ENCODE measurements around the gene HID1. TPM values are rescaled to one million over a fixed set of nuclear protein-coding genes. Genes with fewer than 3 reads are reported as not detected.
A peak's percentile ranks its signal among the peaks of the same experiment; 100 is the strongest.
"Not testable (repeated sequence)": the region's sequence is repeated elsewhere in the genome, so short reads cannot be mapped to it uniquely, and the experiment has no call there.

HID1 gene
- total RNA-seq, 2 experiments from 2014 or later = 2.3 to 2.6 TPM

- Mint-ChIP-seq H3K4me1 (ENCODE audit: low read depth) (no peaks in the 10 kb centered on the region), H3K4me3 (no peak overlapping the region), H3K36me3 (no peaks in the 10 kb centered on the region), H3K9me3 (no peaks in the 10 kb centered on the region), H3K27ac (no peak overlapping the region), H3K27me3 (peaks cover 23% of the 10 kb centered on the region)
- ChIA-PET CTCF (no interaction called here), POLR2A (no interaction called here)
- intact Hi-C loops (cut with micrococcal nuclease) = no loop called here
- no peak for DNase-seq
Measured at GRCh38 chr17:74917430-74917829, 55.1 kb downstream of the HID1 start.

- Mint-ChIP-seq H3K36me3 (no peaks in the 10 kb centered on the region), H3K9me3 (no peaks in the 10 kb centered on the region), H3K4me1 (ENCODE audit: low read depth) (no peaks in the 10 kb centered on the region), H3K4me3 (no peak overlapping the region), H3K27me3 (peaks cover 19% of the 10 kb centered on the region), H3K27ac (no peak overlapping the region)
- no peak for DNase-seq
- intact Hi-C loops (cut with micrococcal nuclease) = no loop called here
- POLR2A ChIA-PET = no interaction called here
- CTCF ChIA-PET = no interaction called here
Measured at GRCh38 chr17:74916851-74917199, 55.7 kb downstream of the HID1 start.

- POLR2A ChIA-PET = no interaction called here
- Mint-ChIP-seq H3K4me1 (ENCODE audit: low read depth) (no peaks in the 10 kb centered on the region), H3K27me3 (peaks cover 17% of the 10 kb centered on the region), H3K9me3 (no peaks in the 10 kb centered on the region), H3K36me3 (no peaks in the 10 kb centered on the region), H3K4me3 (no peak overlapping the region), H3K27ac (no peak overlapping the region)
- CTCF ChIA-PET = no interaction called here
- no peak for DNase-seq
- intact Hi-C loops (cut with micrococcal nuclease) = no loop called here
Measured at GRCh38 chr17:74916136-74916850, 56.3 kb downstream of the HID1 start.

- POLR2A ChIA-PET; intact Hi-C loops (cut with micrococcal nuclease); H3K27me3 Mint-ChIP-seq; H3K4me3 Mint-ChIP-seq; H3K4me1 Mint-ChIP-seq (ENCODE audit: low read depth); CTCF ChIA-PET; H3K27ac Mint-ChIP-seq; DNase-seq; H3K9me3 Mint-ChIP-seq; H3K36me3 Mint-ChIP-seq: not testable (repeated sequence)
Measured at GRCh38 chr17:74911423-74911822, 61.1 kb downstream of the HID1 start.

GRCh38 chr17:74909097-74909496 lies 63.5 kb downstream of the HID1 start:
- H3K4me1 Mint-ChIP-seq (ENCODE audit: low read depth); POLR2A ChIA-PET; H3K27me3 Mint-ChIP-seq; H3K27ac Mint-ChIP-seq; CTCF ChIA-PET; H3K4me3 Mint-ChIP-seq; H3K36me3 Mint-ChIP-seq; intact Hi-C loops (cut with micrococcal nuclease); H3K9me3 Mint-ChIP-seq; DNase-seq: not testable (repeated sequence)

- ChIA-PET CTCF (interaction anchor here (1.0 kb wide), 1 partner anchor 51 kb away, joined by 3 read pairs; no protein-coding TSS in a partner anchor), POLR2A (no interaction called here)
- DNase-seq = no peak
- Mint-ChIP-seq H3K36me3 (no peaks in the 10 kb centered on the region), H3K9me3 (no peaks in the 10 kb centered on the region), H3K27ac (no peak overlapping the region), H3K4me1 (ENCODE audit: low read depth) (peaks cover 3% of the 10 kb centered on the region), H3K27me3 (peaks cover 1% of the 10 kb centered on the region), H3K4me3 (no peak overlapping the region)
- intact Hi-C loops (cut with micrococcal nuclease) = no loop called here
Measured at GRCh38 chr17:74907012-74907411, 65.5 kb downstream of the HID1 start.

- DNase-seq; H3K4me3 Mint-ChIP-seq; H3K4me1 Mint-ChIP-seq (ENCODE audit: low read depth); H3K36me3 Mint-ChIP-seq; intact Hi-C loops (cut with micrococcal nuclease); H3K27ac Mint-ChIP-seq; H3K27me3 Mint-ChIP-seq; H3K9me3 Mint-ChIP-seq; POLR2A ChIA-PET: not testable (repeated sequence)
- CTCF ChIA-PET = interaction anchor here (1.0 kb wide), 1 partner anchor 52 kb away, joined by 3 read pairs; no protein-coding TSS in a partner anchor
Measured at GRCh38 chr17:74906214-74906793, 66.3 kb downstream of the HID1 start.

GRCh38 chr17:74904687-74905409 lies 67.7 kb downstream of the HID1 start:
- H3K9me3 Mint-ChIP-seq = no peaks in the 10 kb centered on the region
- peak overlapping the region; percentile 28 for H3K27ac Mint-ChIP-seq
- ChIA-PET POLR2A (no interaction called here), CTCF (no interaction called here)
- no peak overlapping the region for H3K4me3 Mint-ChIP-seq
- H3K4me1 Mint-ChIP-seq (ENCODE audit: low read depth) = peaks cover 3% of the 10 kb centered on the region
- peak; percentile 32 for DNase-seq
- no peaks in the 10 kb centered on the region for H3K36me3 Mint-ChIP-seq
- peaks cover 5% of the 10 kb centered on the region for H3K27me3 Mint-ChIP-seq
- intact Hi-C loops (cut with micrococcal nuclease) = no loop called here

GRCh38 chr17:74903671-74904070 lies 68.9 kb downstream of the HID1 start:
- Mint-ChIP-seq H3K36me3 (no peaks in the 10 kb centered on the region), H3K4me1 (ENCODE audit: low read depth) (peaks cover 3% of the 10 kb centered on the region), H3K27me3 (peaks cover 4% of the 10 kb centered on the region), H3K9me3 (no peaks in the 10 kb centered on the region), H3K4me3 (no peak overlapping the region), H3K27ac (no peak overlapping the region)
- ChIA-PET CTCF (no interaction called here), POLR2A (no interaction called here)
- DNase-seq = no peak
- intact Hi-C loops (cut with micrococcal nuclease) = no loop called here

GRCh38 chr17:74903034-74903433 lies 69.5 kb downstream of the HID1 start:
- intact Hi-C loops (cut with micrococcal nuclease) = no loop called here
- H3K4me1 Mint-ChIP-seq (ENCODE audit: low read depth) = peaks cover 3% of the 10 kb centered on the region
- H3K4me3 Mint-ChIP-seq = no peak overlapping the region
- CTCF ChIA-PET = interaction anchor here (0.6 to 0.8 kb wide), 2 partner anchors 55 to 188 kb away, joined by 3 to 4 read pairs; no protein-coding TSS in a partner anchor
- H3K9me3 Mint-ChIP-seq = no peaks in the 10 kb centered on the region
- H3K36me3 Mint-ChIP-seq = no peaks in the 10 kb centered on the region
- no peak overlapping the region for H3K27ac Mint-ChIP-seq
- no peak for DNase-seq
- H3K27me3 Mint-ChIP-seq = peaks cover 4% of the 10 kb centered on the region
- POLR2A ChIA-PET = no interaction called here

GRCh38 chr17:74901353-74902135 lies 71.0 kb downstream of the HID1 start:
- POLR2A ChIA-PET = no interaction called here
- Mint-ChIP-seq H3K36me3 (no peaks in the 10 kb centered on the region), H3K27me3 (peaks cover 4% of the 10 kb centered on the region), H3K27ac (no peak overlapping the region), H3K4me3 (no peak overlapping the region), H3K9me3 (no peaks in the 10 kb centered on the region), H3K4me1 (ENCODE audit: low read depth) (peaks cover 3% of the 10 kb centered on the region)
- DNase-seq = no peak
- CTCF ChIA-PET = no interaction called here
- intact Hi-C loops (cut with micrococcal nuclease) = no loop called here

Data from activated CD4-positive, alpha-beta memory T cell treated with anti-CD3 and anti-CD28 coated beads for 36 hours (primary cell).